Right atrium auricular region (tissue), 2 donors: ENCODE data around the gene ATP11A. TPM values are rescaled to one million over a fixed set of nuclear protein-coding genes. Genes with fewer than 3 reads are reported as not detected.

Experiments
- DNase-seq: peaks from one replicate; pipeline ENCODE4 v3.0.0-alpha.2; 2019; ENCODE audit warnings: low spot score
- H3K27ac ChIP-seq, 2 donors: fragments of 200-600 bp; sonication (generic); 1 replicate in 1 of 2; 2 replicates in 1 of 2; pipeline ENCODE4 v1.5.1; 2016 to 2019
- H3K27me3 ChIP-seq, 2 donors: fragments of 200-600 bp; sonication (generic); one replicate each; pipeline versions ENCODE4 v1.5.1 to v1.6.0; 2017 to 2019
- H3K36me3 ChIP-seq: fragments of 200-600 bp; sonication (generic); one replicate; pipeline ENCODE4 v1.5.1; 2016
- H3K4me1 ChIP-seq, 2 donors: fragments of 200-600 bp; sonication (generic); one replicate each; pipeline versions ENCODE4 v1.5.1 to v1.6.0; 2017 to 2019
- H3K4me3 ChIP-seq, 2 donors: fragments of 200-600 bp; sonication (generic); 1 replicate in 1 of 2; 2 replicates in 1 of 2; pipeline ENCODE4 v1.5.1; 2017 to 2019; ENCODE audit warnings: mild to moderate bottlenecking in 1 of 2, moderate library complexity in 1 of 2
- H3K9me3 ChIP-seq, 2 donors: fragments of 200-600 bp; sonication (generic); one replicate each; pipeline ENCODE4 v1.5.1; 2019
- total RNA-seq, 2 donors: library from RNA; depleted of rRNA; stranded (reverse); fragments of >200 nt; gene quantifications; one replicate each; pipeline ENCODE4 v1.1.0, GENCODE V29; 2016
- TF ChIP-seq, protein P1 (sequence below), 2 donors: fragments of 200-600 bp; sonication (generic); IDR thresholded peaks; one replicate each; pipeline ENCODE4 v1.5.1; 2019; ENCODE audit warnings: antibody characterized with exemption in 2 of 2

Gene ATP11A
- total RNA-seq, 2 donors from 2014 or later = 31.8 to 48.6 TPM

GRCh38 chr13:112845511-112846144, 155.8 kb downstream of the ATP11A start:
- TF ChIP-seq, protein P1, sequence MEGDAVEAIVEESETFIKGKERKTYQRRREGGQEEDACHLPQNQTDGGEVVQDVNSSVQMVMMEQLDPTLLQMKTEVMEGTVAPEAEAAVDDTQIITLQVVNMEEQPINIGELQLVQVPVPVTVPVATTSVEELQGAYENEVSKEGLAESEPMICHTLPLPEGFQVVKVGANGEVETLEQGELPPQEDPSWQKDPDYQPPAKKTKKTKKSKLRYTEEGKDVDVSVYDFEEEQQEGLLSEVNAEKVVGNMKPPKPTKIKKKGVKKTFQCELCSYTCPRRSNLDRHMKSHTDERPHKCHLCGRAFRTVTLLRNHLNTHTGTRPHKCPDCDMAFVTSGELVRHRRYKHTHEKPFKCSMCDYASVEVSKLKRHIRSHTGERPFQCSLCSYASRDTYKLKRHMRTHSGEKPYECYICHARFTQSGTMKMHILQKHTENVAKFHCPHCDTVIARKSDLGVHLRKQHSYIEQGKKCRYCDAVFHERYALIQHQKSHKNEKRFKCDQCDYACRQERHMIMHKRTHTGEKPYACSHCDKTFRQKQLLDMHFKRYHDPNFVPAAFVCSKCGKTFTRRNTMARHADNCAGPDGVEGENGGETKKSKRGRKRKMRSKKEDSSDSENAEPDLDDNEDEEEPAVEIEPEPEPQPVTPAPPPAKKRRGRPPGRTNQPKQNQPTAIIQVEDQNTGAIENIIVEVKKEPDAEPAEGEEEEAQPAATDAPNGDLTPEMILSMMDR (IDR thresholded peaks at IDR 0.05) = no peak
- peaks cover 15% of the 10 kb centered on the region for H3K36me3 ChIP-seq

DNA sequence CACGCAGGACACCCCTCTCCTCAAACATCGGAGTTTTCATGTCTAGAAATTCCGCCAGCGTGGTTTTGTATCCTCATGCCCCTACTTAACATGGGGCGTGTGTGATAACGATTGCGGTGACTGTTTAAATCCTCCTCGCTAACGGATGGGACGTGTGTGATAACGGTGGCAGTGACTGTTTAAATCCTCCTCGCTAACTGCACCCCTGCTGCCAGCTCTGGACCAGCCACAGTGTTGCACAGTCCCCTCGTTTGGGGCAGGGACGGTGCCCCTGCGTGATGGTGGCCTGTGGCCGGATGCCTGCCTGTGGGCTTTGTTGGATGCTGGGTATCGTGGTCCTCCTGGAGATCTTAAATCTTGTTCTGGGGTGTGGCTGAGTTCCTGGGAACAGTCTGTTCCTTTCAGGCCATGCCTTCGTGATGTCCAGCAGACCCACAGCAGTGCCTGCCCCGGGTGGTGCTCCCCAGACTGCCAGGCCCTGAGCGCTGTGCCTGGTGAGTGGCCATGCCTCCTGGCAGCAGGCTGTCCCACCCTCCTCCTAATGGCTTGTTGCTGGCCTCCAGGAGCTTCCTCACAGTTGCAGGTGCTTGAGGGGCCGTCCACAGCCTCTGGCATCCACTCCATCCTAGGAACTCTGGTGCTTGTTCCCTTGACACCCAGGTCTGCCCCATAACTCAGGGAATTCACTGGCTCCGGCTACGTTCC, 156.7 kb downstream of the ATP11A start:
- no peak overlapping the region for H3K4me3 ChIP-seq
- no peak for DNase-seq
- H3K9me3 ChIP-seq = no peaks in the 10 kb centered on the region
- peaks cover 0 to 15% of the 10 kb centered on the region in 2 donors for H3K4me1 ChIP-seq
- H3K27me3 ChIP-seq = no peaks in the 10 kb centered on the region
- no peak overlapping the region for H3K27ac ChIP-seq
- H3K36me3 ChIP-seq = peaks cover 15% of the 10 kb centered on the region
- TF ChIP-seq, protein P1 (IDR thresholded peaks at IDR 0.05) = no peak

More at GRCh38 chr13:112845511-112846144, 155.8 kb downstream of the ATP11A start:
- DNase-seq = no peak
- H3K9me3 ChIP-seq = no peaks in the 10 kb centered on the region
- no peaks in the 10 kb centered on the region for H3K27me3 ChIP-seq
- H3K27ac ChIP-seq = no peak overlapping the region
- peaks cover 0 to 22% of the 10 kb centered on the region in 2 donors for H3K4me1 ChIP-seq
- H3K4me3 ChIP-seq = no peak overlapping the region

DNA sequence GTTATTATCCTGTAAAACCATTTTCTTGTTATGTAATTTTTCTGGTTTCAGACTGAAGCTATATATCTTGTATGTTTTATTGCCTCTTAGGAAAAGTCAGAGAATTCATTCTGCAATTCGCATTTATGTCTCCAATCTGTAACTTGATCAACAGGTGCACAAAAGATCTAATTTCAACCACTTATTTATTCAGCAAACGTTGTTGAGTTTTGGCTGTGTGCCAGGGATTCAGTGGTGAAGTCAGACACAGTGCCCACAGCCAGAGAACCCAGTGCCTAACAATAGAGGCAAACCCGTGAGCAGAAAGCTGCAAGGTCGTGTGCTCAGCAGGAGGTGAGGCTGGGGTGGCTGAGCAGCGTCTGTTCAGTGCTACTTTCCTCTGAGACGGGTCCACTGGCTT, 159.7 kb downstream of the ATP11A start:
- no peak for DNase-seq
- Histone ChIP-seq H3K36me3 (peaks cover 31% of the 10 kb centered on the region), H3K27me3 (no peaks in the 10 kb centered on the region)

DNA sequence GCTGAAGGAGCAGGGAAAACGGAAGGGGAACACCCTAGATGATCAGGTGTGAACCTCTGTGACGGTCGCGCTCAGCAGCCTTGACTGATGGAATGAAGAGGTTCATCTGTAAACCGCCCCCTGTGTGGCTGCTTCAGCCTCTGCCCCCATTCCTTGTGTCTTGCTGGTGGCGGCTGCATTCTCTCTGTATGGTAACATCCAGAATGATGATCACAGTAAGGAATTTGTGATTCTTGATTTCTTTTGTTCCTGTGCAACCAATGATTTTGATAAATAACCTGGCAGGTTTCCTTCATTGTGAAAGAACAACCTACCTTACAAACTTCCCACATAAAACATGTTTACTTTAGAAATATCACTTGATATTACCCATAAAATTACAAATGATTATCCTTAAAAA, 160.4 kb downstream of the ATP11A start:
- peaks cover 39% of the 10 kb centered on the region for H3K36me3 ChIP-seq
- TF ChIP-seq, protein P1 (IDR thresholded peaks at IDR 0.05) = no peak
- no peak overlapping the region for H3K4me3 ChIP-seq
- H3K27ac ChIP-seq = no peak overlapping the region
- no peaks in the 10 kb centered on the region for H3K27me3 ChIP-seq
- no peak for DNase-seq
- H3K4me1 ChIP-seq = no peaks in the 10 kb centered on the region
- no peaks in the 10 kb centered on the region for H3K9me3 ChIP-seq

More for the DNA sequence above, 159.7 kb downstream of the ATP11A start:
- no peak overlapping the region for H3K27ac ChIP-seq
- no peaks in the 10 kb centered on the region for H3K4me1 ChIP-seq
- no peaks in the 10 kb centered on the region for H3K9me3 ChIP-seq
- H3K4me3 ChIP-seq = no peak overlapping the region
- TF ChIP-seq, protein P1 (IDR thresholded peaks at IDR 0.05) = no peak

DNA sequence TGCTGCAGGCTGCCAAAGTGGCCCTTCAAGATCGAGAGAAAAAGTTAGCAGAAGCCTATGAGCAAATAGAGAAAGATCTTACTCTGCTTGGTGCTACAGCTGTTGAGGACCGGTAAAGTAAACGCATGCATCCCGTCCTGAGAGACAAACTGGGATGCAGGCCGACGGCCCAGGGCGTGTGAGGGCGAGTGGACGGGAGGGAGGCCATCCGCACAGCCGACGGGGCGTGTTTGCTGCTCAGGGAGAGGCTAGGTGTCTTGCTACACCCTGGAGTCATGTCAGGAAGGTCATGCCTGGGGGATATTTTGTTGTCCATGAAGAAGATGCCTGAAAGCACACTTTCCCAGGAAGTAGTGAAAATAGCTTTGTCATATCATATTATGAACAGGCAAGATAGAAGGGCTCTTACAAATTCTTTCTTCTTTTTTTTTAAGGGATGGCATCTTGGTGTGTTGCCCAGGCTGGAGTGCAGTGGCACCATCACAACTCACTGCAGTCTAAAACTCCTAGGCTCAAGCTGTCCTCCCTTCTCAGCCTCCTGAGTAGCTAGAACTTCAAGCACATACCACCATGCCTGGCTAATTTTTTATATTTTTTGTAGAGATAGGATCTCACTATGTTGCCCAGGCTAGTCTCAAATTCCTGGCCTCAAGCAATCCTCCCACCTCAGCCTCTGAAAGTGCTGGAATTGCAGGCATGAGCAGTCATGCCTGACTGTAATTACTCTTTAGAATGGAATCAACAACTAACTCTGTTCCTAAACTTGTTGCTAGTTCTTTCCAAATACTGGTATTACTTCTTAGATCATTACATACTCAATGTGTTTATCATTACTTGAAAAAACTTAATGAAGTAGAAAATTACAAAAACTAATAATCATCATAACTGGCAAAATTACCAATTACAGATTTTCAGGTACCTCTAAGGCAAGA, 161.5 kb downstream of the ATP11A start:
- H3K4me3 ChIP-seq = no peak overlapping the region
- H3K4me1 ChIP-seq = no peaks in the 10 kb centered on the region
- peaks cover 47% of the 10 kb centered on the region for H3K36me3 ChIP-seq
- TF ChIP-seq, protein P1 (IDR thresholded peaks at IDR 0.05) = no peak
- no peaks in the 10 kb centered on the region for H3K27me3 ChIP-seq
- no peak overlapping the region for H3K27ac ChIP-seq
- no peaks in the 10 kb centered on the region for H3K9me3 ChIP-seq
- DNase-seq = no peak
